NCI-H524 treated with DMSO at 0.1 percent for 48 hours (cell line): Measurements from ENCODE around the gene HIBADH.
"Not testable (repeated sequence)": the region's sequence is repeated elsewhere in the genome, so short reads cannot be mapped to it uniquely, and the experiment has no call there.

ENCODE experiments used
- DNase-seq: peaks from one replicate; lab custom pipeline; 2025; lab: John Stamatoyannopoulos, UW

The HIBADH gene

DNA sequence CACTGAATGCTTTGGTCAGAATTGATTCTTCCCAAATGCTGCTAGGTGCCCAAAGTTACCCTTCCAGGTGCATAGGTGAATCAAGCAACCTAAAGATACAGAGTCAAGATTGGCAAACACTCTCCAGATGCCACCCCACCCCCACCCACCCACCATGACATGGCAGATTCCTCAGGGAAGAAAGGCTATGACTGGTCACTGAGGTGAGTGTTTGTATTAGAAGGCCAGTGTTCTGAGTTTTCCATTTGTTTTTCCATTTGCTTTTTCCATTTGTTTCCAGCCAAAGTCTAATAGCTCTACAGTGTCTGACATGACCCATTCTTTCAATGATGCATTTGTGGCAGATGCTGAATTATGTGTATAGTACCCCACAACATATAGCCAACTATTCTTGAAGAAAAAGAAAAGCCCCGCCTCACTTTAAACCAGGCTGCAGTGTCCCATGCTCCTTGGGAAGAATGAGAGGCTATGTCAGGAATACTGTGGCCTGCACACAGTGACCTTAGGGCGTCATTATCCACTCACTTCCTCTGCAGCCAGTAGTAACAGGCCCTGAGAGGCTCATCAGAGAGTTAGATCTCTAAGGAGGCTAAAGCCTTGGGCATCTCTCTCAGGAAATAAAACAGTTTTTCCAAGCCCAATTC, 16.1 kb upstream of the HIBADH start:
- no peak for DNase-seq

GRCh38 chr7:27677912-27678612, 15.4 kb upstream of the HIBADH start:
- DNase-seq, result no peak

DNA sequence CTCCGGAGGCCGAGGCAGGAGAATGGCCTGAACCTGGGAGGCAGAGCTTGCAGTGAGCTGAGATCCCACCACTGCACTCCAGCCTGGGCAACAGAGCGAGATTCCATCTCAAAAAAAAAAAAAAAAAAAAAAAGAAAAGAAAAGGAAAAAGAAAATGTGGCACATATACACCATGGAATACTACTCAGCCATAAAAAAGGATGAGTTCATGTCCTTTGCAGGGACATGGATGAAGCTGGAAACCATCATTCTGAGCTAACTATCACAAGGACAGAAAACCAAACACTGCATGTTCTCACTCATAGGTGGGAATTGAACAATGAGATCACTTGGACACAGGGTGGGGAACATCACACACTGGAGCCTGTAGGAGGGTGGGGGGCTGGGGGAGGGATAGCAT, 11.4 kb upstream of the HIBADH start:
- DNase-seq, result not testable (repeated sequence)

GRCh38 chr7:27671675-27672074, 9.0 kb upstream of the HIBADH start:
- no peak for DNase-seq

GRCh38 chr7:27670676-27671075, 8.0 kb upstream of the HIBADH start:
- DNase-seq, result no peak

- DNase-seq, result no peak
Measured at GRCh38 chr7:27670177-27670576, 7.5 kb upstream of the HIBADH start.

- no peak for DNase-seq
Measured at GRCh38 chr7:27665531-27665930, 2.8 kb upstream of the HIBADH start.

- DNase-seq, result no peak
Measured at GRCh38 chr7:27663989-27664331, 1.3 kb upstream of the HIBADH start.

- DNase-seq, result no peak
Measured at GRCh38 chr7:27661811-27662489, 733 bp downstream of the HIBADH start.

- DNase-seq, result no peak
Measured at GRCh38 chr7:27656724-27657123, 6.0 kb downstream of the HIBADH start.

DNA sequence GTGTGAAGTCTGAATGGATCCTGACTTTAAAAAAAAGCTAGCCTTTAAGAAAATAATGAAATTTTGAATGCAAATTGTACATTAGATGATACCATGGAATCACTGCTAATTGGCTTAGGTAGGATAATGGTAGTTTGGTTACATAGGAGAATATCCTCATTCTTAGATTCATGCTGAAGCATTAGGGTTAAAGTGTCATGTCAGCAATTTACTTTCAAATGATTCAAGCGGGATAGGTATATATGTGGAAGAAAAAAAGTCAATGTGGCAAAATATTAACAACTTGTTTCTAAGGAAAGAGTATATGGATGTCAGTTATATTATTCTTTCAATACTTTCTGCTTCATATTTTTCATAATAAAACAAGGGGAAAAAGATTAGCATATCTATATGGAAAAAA, 7.5 kb downstream of the HIBADH start:
- no peak for DNase-seq

DNA sequence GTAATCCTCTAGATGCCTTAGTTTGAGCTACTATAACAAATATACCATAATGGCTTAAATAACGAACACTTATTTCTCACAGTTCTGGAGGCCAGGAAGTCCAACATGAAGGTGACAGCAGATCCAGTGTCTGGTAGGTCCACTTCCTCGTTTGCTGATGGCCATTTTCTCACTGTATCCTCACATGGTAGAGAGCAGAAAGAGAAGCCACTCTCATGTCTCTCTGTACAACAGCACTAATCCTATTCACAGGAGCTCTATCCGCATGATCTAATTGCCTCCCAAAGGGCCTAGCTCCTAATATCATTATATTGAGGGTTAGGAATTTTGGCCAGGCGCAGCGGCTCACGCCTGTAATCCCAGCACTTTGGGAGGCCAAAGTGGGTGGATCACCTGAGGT, 10.2 kb downstream of the HIBADH start:
- no peak for DNase-seq

GRCh38 chr7:27651702-27652101, 11.0 kb downstream of the HIBADH start:
- DNase-seq, result no peak

DNA sequence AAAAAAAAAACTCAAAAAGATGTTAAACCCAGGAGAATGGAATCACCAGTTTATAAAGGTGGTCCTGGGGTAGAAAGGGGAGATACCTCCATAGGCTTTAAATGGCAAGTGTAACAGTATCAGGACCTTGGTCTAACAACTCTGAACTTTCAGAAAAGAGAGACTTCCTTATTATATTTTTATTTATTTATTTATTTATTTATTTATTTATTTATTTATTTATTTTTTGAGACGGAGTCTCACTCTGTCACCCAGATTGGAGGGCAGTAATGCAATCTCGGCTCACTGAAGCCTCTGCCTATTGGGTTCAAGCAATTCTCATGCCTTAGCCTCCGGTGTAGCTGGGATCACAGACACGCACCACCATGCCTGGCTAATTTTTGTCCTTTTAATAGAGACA, 12.4 kb downstream of the HIBADH start:
- no peak for DNase-seq

- DNase-seq, result no peak
Measured at GRCh38 chr7:27647489-27647888, 15.2 kb downstream of the HIBADH start.

- DNase-seq, result no peak
Measured at GRCh38 chr7:27647046-27647445, 15.6 kb downstream of the HIBADH start.

- DNase-seq, result no peak
Measured at GRCh38 chr7:27642271-27642670, 20.4 kb downstream of the HIBADH start.

DNA sequence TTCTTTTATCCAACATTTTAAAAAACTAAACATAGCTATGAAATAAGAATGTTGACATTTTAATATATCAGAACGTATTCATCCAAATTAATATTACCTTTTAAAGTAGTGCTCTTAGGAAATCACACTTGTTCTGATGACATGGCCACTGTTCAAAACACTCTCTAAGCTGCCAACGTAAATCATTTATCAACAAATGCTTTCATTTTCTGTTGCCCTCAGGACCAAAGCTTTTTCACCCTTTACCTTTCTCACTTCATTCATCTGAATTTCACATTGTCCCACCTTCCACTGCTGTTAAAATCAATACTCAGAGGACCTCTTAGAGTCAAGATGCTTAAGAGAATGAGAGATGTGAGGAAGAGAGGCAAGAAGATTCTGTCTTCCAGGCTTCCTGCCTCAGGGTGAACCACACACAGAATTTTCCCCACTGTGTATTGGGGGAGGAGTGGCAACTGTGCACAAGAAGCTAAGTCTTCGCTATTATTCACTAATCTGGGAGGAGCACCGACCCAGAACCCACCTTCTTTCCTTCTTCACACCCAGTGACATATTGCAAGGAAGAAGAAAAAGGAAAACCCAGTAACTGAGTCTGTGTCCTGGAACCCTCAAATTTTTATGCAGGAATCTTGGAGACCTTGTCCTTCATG, 21.0 kb downstream of the HIBADH start:
- no peak for DNase-seq

GRCh38 chr7:27640884-27641574, 21.7 kb downstream of the HIBADH start:
- DNase-seq, result no peak

DNA sequence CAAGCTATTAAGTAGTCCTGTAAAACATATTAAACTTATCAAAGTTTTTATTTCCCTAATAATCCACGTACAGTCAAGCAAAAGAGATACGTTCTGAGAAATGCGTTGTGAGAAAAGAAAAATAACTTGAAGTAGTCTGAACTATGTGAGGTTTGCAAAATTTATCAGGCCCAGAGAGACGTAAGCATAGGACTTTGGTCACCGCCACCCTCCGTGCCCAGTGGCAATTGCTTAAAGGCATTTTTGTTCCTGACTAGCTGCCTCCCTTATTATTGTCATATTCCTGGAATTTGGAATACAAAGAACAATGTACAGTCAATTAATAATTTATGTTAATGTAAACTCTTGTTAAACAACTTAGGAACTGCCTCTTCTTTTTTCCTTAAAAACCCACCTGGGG, 22.8 kb downstream of the HIBADH start:
- no peak for DNase-seq

DNA sequence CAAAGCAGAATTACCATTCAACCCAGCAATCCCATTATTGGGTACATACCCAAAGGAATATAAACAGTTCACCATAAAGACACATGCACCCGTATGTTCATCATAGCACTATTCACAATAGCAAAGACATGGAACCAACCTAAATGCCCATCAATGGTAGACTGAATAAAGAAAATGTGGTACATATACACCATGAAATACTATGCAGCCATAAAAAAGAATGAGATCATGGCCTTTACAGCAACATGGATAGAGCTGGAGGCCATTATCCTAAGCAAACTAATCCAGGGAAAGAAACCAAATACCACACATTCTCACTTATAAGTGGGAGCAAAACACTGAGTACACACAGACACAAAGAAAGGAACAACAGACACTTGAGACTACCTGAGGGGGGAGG, 23.6 kb downstream of the HIBADH start:
- DNase-seq, result not testable (repeated sequence)

DNA sequence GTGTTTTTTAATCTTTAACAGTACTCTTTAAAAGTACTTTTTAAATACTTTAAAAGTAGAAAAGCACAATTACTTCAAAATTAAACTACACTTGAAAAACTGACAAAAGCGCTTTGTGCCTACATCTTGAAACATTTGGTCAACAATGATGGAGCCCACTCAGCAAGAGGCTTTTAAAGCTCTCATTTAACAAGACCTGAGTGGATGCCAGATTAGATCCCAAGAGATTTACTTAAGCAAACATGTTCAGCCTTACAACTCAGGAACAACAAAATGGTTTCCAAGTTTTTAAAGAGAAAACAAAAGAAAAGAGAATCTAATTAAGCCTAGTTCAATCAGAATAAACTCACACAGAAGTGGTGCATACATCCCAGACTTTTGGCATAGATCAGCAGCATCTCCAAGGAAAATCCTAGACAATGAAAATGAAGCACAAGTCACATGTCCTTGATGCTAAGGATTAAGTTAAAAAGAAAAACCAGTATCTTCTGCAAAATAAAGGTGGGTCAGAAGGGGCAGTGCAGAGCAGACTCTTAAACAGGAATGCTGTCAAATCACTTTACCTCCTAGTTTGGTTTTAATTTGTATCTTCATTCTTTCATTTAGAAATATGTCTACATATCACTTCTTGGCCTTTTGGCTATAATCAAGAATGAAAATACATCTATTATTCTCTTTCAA, 26.2 kb downstream of the HIBADH start:
- DNase-seq, result peak; percentile 29
